HG03159 (cell line): ENCODE measurements around the gene TMEM208.

Source experiments
- ATAC-seq: cut with Tn5 transposase; IDR thresholded peaks from one replicate; pipeline ENCODE4 v1.9.1; 2021; ENCODE audit warnings: mild to moderate bottlenecking, moderate library complexity; ENCODE audit not compliant: unreplicated experiment

Gene TMEM208

GRCh38 chr16:67234180-67234597, 7.3 kb downstream of the TMEM208 start:
- no peak for ATAC-seq

GRCh38 chr16:67235816-67236562, 9.1 kb downstream of the TMEM208 start:
- ATAC-seq: no peak

DNA sequence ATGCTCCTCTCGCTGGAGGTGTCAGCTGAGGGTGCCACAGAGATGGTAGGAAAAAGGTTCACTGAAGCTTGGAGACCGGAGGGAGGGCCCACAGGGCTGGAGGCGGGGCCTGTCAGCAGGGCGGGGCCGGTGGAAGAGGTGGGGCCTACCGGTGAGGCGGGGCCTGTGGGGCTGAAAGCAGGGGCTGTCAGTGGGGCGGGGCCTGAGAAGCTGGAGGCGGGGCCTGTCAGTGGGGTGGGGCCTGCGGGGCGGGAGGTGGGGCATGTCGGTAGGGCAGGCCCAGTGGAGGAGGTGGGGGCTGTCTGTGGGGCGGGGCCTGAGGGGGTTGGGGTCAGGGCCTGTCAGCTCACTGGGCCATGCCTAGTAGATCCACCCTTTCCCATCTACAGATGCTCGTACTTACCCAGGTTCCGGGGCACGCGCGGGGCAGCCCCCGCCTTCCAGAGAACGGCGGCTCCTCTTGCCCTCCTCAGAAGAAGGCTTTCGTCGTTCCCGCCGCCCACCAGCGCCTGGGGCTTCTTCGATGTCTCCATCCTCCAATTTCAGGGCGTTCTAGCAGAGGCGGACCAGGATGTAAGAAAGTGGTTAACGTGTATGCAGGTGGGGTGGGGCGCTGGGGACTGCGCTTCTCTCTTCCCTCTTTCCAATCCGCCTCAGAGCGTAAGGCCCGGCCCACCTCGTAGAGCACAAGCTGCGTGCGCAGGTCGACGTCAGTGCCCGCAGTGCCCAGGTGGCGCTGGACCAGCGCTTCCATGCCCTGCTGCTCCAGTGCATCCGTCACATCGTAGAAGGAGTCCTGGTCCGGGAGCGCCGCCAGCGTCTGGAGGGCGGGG, 9.8 kb downstream of the TMEM208 start:
- peak; percentile 52 for ATAC-seq

- no peak for ATAC-seq
These were observed 10.7 kb downstream of the TMEM208 start for GRCh38 chr16:67237396-67238277.

GRCh38 chr16:67238278-67238575, 11.3 kb downstream of the TMEM208 start:
- no peak for ATAC-seq

- no peak for ATAC-seq
These were observed 12.0 kb downstream of the TMEM208 start for GRCh38 chr16:67238806-67239470.

GRCh38 chr16:67240506-67240905, 13.6 kb downstream of the TMEM208 start:
- ATAC-seq: no peak

DNA sequence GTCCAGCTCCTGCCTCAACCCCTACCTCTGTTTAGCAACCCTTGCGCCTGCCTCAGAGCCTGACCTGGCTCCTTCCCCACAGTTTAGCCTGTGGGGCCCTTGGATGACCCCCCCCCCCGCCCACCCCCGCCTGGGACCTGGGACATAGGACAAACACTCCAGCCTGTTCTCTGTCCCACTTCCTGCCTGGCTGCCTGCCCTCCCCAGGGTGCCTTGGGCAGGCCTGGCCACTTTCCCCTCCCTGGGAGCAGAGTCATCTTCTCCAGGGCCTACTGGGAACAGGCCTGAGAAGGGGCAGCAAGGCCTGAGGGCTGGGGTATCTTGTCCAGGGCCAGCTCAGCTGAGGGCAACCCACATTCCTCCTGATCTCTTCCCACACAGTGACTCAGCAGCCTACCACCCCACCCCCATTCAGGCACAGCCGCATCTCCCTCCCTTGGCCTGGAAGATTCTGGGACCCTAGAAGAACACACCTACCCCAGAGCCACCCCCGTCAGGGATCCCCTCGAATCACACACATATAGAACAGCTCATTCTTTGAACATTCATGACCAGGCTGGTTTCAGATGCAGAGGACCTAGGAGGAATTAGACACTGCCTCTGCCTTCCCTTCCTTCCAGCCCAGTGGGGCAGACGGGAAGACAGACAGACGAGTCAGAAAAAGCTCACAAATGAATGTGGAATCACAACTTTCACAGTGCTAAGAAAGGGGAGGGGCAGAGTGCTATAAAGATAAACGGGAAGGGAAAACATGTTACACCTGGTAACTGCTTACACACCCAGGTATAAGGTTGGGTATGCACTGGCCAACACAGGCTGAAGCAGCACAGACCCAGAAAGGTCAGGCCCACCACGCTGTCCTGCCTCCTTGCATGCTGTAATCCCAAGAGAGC, 14.3 kb downstream of the TMEM208 start:
- no peak for ATAC-seq

DNA sequence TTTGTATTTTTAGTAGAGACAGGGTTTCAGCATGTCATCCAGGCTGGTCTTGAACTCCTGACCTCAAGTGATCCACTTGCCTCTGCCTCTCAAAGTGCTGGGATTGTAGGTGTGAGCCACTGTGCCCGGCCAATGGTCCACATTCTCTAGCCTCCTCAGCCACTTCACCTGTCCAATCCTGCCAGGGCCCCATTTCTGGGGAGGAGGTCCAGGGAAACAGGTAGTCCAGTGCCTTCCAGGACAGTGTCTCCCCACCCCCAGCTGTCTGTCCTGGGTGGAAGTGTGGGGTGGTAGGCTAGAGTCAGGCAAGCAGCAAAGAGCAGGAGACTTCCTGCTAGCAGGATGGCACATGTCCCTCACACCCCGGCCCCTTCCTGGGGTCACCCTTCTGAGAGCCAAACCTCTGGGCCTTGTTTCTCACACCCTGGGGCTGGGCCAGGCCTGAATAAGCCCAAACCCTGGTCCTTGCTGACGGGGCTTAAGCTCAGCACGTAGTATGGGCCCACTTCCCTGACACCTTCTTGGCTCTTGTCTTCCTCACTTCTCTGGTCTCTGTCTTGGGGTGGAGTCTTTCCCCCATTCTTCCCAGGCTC, 15.3 kb downstream of the TMEM208 start:
- no peak for ATAC-seq

DNA sequence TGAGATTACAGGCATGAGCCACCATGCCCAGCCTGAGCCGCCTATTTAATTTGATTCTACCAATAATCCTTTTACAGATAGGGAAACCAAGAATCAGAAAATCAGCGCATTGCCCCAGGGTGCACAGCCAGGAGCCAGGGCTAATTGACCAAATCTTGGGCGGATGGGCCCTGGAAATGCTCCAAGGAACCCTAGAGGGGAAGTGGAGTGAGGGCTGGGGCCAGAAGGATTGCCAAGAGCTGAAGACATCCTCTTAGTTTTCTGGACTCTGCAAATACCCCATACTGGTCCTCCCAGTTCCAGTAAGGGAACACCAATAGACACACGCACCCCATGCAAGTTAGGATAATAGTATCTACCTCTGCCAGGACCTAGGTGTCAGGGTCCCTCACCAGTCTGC, 16.6 kb downstream of the TMEM208 start:
- no peak for ATAC-seq

DNA sequence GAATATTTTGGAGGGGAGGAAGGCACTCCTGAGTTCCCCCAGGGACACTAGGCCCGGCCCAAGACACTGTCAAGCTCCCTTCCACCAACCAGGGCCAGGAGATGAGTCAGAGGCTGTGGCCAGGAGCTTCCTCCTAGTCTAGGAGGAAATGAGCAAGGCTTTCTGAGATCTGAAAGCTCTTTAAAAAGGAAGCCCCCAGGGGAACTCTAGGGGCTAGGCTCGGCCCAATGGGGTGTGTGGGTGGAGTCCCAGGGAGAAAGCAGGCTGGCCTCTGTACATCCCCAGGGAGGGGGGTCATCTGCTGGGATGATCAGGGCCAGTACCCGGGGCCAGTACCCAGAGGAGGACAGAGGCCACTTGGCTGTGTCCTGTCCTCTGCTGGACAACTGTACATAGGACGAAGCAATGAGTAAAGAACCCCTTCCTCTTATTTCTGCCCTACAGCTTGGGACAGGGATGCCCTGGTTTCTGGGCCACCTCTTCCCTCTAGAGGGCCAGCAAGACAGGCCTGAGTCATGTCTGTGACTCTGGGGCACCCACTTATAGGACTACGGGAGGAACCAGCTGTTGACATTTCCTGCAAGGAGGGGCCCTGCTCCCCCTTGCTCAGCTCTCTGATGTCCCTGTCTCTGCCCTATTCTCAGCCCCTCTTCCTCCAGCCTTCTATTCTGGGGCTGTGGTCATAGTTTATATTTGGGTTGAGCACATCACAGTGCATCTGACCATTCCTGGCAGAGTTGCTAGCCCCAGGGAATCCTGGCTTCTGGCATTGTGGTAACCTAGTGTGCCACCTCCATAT, 17.7 kb downstream of the TMEM208 start:
- peak; percentile 57 for ATAC-seq

DNA sequence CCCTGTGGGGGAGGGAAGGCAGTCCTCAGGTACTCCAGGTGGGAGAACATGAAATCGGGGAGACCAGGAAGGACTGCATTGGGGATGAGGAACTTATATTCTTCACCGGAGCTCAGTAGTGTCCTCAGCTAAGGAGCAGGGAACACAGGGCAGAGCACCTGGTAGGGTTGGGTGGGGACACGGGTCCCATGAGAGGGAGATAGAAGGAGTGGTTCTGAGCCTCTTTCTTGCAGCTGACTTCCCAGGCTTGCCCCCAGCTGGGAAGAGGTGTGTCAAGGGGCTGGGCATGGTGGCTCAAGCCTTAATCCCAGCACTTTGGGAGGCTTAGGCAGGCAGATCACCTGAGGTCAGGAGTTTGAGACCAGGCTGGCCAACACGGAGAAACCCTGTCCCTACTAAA, 18.3 kb downstream of the TMEM208 start:
- ATAC-seq: no peak

- no peak for ATAC-seq
These were observed 18.7 kb downstream of the TMEM208 start for GRCh38 chr16:67245674-67246080.

DNA sequence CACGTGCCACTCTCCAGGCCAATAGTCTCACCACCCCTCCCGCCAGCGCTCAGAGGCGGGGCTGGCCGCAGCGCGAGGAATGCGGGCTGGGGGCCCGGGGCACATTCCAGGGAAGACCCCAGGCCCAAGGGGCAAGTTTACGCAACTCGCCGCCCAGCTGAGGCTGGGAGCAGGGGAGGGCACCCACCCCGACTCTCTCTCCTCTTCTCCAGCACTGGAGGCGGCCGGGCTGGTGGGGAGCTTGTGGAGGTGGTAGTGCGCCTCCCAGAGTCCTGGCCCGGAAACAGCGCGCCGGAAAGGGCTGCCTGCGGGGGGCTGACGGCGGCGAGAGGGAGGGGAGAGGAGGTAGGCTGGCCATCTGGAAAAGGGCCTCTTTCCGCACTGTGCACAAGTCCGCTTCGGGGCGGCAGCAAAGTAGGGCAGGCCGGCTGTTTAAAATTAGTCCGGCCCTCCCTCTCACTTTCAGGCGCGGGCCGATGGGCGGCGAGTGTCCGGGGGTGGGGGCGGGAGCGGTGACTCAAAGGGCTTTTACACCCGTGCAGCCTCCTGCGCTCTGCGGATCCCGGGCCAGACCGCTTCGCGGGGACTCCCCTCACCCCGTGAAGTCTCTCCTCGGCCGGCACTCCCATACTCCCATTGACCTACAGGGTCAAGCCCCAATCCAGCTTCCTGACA, 19.3 kb downstream of the TMEM208 start:
- no peak for ATAC-seq

DNA sequence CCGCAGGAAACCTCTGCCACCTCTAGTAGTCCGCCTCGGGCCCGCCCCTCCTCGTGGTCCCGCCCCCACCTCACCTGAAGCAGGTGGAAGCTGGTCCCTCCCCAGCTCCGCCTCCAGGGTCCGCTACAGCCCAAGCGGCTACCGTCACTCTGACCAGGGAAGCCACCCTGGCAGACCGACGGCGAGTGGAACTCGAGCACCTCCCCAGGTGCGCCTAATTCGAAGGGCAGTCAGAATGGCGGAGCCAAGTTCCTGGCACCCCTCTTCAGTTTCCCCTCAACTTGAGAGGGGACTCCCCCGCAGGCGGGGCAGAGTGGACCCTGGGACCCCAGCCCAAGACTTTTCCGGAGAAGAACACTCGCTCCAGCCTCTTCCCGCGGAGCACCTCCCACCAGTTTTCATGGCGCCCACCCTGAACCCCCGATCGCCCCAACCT, 19.8 kb downstream of the TMEM208 start:
- ATAC-seq: no peak

GRCh38 chr16:67247192-67248072, 20.5 kb downstream of the TMEM208 start, which contains the start of gene FHOD1:
TSS of gene FHOD1 (minus strand) at chr16:67247481. CDS start at chr16:67247410, 71 bp downstream.
- peak; percentile 55 for ATAC-seq

DNA sequence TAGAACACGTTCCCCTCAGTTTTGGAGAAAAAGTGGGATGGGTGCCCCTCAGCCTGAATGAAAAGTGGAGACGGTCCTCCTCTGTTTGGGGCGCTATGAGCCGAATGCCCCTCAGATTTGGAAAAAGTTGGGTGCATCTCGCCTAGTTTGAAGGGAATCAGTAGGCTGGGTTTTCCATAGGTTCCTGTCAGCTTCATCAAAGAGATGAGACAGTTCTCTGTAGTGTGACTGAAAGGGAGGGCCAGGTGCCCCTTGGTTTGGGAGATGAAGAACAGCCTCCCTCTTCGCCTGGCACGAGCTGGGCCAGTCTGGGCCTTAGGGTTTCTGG, 21.1 kb downstream of the TMEM208 start:
- no peak for ATAC-seq
